B cell (primary cell): ENCODE results near the gene MTHFD1L.

Experiments
- CTCF ChIP-seq: fragments of 200-600 bp; IDR thresholded peaks from one replicate; pipeline ENCODE4 v1.8.0; 2022; ENCODE audit warnings: antibody characterized with exemption, mild to moderate bottlenecking
- EZH2 ChIP-seq: IDR thresholded peaks from 2 replicates; pipeline ENCODE4 v1.6.1; 2012; ENCODE audit warnings: borderline replicate concordance, low read depth, mild to moderate bottlenecking, moderate library complexity, low read length; ENCODE audit not compliant: insufficient read depth, poor library complexity, severe bottlenecking

GRCh38 chr6:150908901-150909300 is 43.4 kb downstream of the MTHFD1L start:
- TF ChIP-seq CTCF (no peak), EZH2 (no peak)
